SJCRH30 (cell line): ENCODE results near the gene BRD4. TPM values are rescaled to one million over a fixed set of nuclear protein-coding genes. Genes with fewer than 3 reads are reported as not detected.

Experiments used
- DNase-seq, 2 experiments: peaks; one replicate each; pipeline ENCODE4 v3.0.0-alpha.2; 2015 to 2020
- H3K27ac ChIP-seq: fragments of 250-450 bp; sonication (Bioruptor Pico); 2 replicates; pipeline ENCODE4 v1.5.1; 2020; ENCODE audit warnings: mild to moderate bottlenecking, moderate library complexity
- H3K27me3 ChIP-seq: fragments of 250-450 bp; sonication (Bioruptor Pico); 2 replicates; pipeline ENCODE4 v1.5.1; 2020; ENCODE audit warnings: mild to moderate bottlenecking, moderate library complexity
- H3K36me3 ChIP-seq: fragments of 250-450 bp; sonication (Bioruptor Pico); 2 replicates; pipeline ENCODE4 v1.5.1; 2020; ENCODE audit warnings: mild to moderate bottlenecking, moderate library complexity
- H3K4me1 ChIP-seq: fragments of 250-450 bp; sonication (Bioruptor Pico); 2 replicates; pipeline ENCODE4 v1.5.1; 2020; ENCODE audit warnings: mild to moderate bottlenecking, moderate library complexity
- H3K4me3 ChIP-seq: fragments of 250-450 bp; sonication (Bioruptor Pico); 2 replicates; pipeline ENCODE4 v1.5.1; 2020; ENCODE audit warnings: mild to moderate bottlenecking, moderate library complexity
- H3K9me3 ChIP-seq: fragments of 250-450 bp; sonication (Bioruptor Pico); replicated peaks from 2 replicates; pipeline ENCODE4 v1.5.1; 2020; ENCODE audit warnings: mild to moderate bottlenecking, moderate library complexity
- total RNA-seq: library from RNA; depleted of rRNA; stranded (reverse); fragments of >200 nt; shearing (Covaris generic); gene quantifications from 2 replicates; pipeline ENCODE4 v1.2.3, GENCODE V29; 2014

The BRD4 gene
- total RNA-seq, 1 experiment from 2014 or later: 48.6 TPM

- H3K4me3 ChIP-seq: no peak overlapping the region
- no peaks in the 10 kb centered on the region for H3K27me3 ChIP-seq
- H3K27ac ChIP-seq: no peak overlapping the region
- no peaks in the 10 kb centered on the region for H3K9me3 ChIP-seq
- no peak for DNase-seq
- H3K4me1 ChIP-seq: peaks cover 6% of the 10 kb centered on the region; the same call in 1 of the 2 replicates
- H3K36me3 ChIP-seq: no peaks in the 10 kb centered on the region
Observed at GRCh38 chr19:15220833-15221232, 111.5 kb downstream of the BRD4 start.

DNA sequence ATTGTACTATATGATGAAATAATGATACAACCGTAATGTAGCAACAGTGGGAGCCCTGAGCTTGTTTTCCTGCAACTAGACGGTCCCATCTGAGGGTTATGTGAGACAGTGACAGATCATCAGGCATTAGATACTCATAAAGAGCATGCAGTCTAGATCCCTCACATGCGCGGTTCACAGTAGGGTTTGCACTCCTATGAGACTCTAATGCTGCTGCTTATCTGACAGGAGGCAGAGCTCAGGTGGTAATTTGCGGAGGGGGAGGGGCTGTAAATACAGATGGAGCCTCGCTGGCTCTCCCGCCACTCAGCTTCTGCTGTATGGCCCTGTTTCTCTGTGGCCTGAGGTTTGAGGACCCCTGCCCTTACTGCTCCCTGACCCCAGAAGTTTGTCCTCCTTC is 113.8 kb downstream of the BRD4 start:
- Histone ChIP-seq H3K9me3 (no peaks in the 10 kb centered on the region), H3K4me1 (peaks cover 17% of the 10 kb centered on the region; the same call in 1 of the 2 replicates), H3K36me3 (no peaks in the 10 kb centered on the region), H3K27ac (no peak overlapping the region), H3K27me3 (no peaks in the 10 kb centered on the region), H3K4me3 (no peak overlapping the region)
- no peak for DNase-seq

DNA sequence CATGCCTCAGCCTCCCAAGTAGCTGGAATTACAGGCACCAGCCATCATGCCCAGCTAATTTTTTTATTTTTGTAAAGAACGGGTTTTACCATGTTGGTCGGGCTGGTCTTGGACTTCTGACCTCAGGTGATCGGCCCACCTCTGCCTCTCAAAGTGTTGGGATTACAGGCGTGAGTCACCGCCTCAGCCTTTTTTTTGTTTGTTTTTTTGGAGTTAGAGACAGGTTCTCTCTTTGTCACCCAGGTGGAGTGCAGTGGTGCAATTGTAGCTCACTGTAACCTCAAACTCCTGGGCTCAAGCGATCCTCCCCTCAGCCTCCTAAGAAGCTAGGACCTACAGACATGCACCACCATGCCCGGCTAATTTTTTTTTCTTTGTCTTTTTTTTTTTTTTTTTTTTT is 116.0 kb downstream of the BRD4 start:
- Histone ChIP-seq H3K27ac (no peak overlapping the region), H3K4me3 (no peak overlapping the region), H3K9me3 (no peaks in the 10 kb centered on the region), H3K27me3 (no peaks in the 10 kb centered on the region; the same call in 1 of the 2 replicates), H3K36me3 (no peaks in the 10 kb centered on the region), H3K4me1 (peaks cover 11% of the 10 kb centered on the region; the same call in 1 of the 2 replicates)
- DNase-seq: no peak

DNA sequence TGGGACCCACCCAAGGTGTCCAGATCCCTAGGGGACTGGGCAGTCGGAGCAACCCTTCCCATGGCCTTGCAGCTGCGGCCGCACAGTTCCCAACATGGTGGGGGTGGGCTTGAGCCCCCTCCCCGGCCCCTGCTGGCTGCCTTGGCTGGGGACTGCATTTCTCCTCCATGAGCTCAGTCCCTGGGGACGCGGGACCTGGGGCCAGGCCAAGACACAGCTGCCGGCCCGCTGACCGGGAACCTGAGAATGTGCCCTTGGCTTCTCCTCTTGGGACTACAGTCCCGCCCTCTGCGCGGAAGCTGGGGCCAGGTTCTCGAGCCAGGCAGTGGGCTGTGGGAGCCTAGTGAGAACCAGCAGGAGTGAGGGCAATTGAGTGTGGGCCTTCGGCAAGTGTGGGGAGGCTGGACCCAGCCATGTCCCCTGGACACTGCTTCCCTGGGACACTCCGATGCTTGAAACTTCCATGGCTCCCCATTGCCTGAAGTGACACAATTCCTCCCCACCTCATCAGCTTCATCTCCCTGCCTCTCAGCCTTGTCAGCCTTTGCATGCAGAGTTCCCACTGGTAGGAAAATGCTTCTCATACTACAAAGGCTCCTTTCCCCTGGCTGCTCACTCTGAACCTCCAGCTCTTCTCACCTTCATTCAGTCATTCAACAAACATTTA is 118.5 kb downstream of the BRD4 start:
- peak; percentile 88 to 91 for DNase-seq
- Histone ChIP-seq H3K4me3 (no peak overlapping the region), H3K27me3 (no peaks in the 10 kb centered on the region; the same call in 1 of the 2 replicates), H3K4me1 (peaks cover 18% of the 10 kb centered on the region), H3K27ac (no peak overlapping the region), H3K36me3 (no peaks in the 10 kb centered on the region), H3K9me3 (no peaks in the 10 kb centered on the region)

DNA sequence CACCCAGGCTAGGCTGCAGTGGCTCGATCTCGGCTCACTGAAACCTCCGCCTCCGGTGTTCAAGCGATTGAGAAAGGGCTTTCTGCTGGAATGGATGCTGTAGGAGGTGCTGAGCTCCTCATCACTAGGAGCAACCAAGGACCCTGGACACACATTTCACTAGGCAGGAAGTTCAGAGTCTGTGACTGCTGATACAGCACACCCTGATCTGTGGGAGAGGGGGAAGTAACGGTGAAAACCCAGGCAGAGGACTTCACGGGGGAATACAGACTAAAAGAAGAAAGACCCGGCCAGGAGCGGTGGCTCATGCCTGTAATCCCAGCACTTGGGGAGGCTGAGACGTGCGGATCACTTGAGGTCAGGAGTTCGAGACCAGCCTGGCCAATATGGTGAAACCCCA is 119.6 kb downstream of the BRD4 start:
- Histone ChIP-seq H3K9me3 (no peaks in the 10 kb centered on the region), H3K4me1 (peaks cover 18% of the 10 kb centered on the region), H3K4me3 (no peak overlapping the region), H3K27me3 (no peaks in the 10 kb centered on the region; the same call in 1 of the 2 replicates), H3K36me3 (no peaks in the 10 kb centered on the region), H3K27ac (no peak overlapping the region)
- DNase-seq: no peak

DNA sequence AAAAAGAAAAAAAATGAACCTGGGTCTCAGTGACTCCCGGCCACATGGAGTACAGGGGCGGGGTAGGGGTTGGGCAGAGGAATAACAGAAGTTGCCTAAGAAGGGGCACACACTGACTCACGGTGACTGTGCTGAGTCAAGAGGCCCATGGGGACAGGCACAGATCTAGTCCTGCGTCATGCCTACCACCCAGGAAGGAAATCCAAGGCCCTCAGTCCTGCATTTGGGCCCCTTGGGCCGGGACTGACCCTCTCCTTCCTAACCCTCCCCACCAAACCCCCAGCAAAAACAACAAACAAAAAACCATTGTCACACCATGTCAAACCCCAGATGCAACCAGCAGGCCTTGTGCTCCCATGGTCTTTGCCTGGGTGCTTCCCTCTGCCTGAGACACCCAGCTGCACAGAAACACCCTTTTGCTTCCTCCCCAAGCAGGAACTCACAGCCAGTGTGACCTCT is 122.0 kb downstream of the BRD4 start:
- Histone ChIP-seq H3K9me3 (no peaks in the 10 kb centered on the region), H3K27ac (no peak overlapping the region), H3K36me3 (no peaks in the 10 kb centered on the region), H3K4me1 (peaks cover 15% of the 10 kb centered on the region), H3K27me3 (no peaks in the 10 kb centered on the region; the same call in 1 of the 2 replicates), H3K4me3 (no peak overlapping the region)
- peak; percentile 49 to 52 for DNase-seq

DNA sequence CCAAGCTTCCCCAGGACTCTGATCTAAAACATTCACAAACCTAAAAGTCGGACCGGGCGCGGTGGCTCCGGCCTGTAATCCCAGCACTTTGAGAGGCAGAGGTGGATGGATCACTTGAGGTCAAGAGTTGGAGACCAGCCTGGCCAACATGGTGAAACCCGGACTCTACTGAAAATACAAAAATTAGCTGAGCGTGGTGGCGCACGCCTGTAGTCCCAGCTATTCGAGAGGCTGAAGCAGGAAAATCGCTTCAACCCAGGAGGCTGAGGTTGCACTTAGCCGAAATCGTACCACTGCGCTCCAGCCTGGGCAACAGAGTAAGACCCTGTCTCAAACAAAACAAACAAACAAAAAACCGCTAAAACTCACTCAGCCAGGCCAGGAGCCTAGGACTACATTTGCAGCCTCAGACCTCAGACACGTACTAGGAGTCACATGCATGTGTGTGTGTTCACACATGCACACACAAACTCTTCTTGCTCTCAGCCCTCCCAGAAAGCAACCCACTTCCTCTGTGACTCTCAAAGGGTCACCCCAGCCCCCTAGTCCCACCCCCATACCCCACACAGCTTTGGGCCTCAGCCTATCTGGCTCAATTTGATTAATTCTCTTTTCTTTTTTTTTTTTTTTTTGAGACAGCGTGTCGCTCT is 130.8 kb downstream of the BRD4 start:
- peaks cover 18% of the 10 kb centered on the region for H3K4me1 ChIP-seq
- no peak for DNase-seq
- no peak overlapping the region for H3K27ac ChIP-seq
- no peaks in the 10 kb centered on the region for H3K9me3 ChIP-seq
- peak overlapping the region; percentile 86 for H3K4me3 ChIP-seq
- no peaks in the 10 kb centered on the region for H3K27me3 ChIP-seq
- no peaks in the 10 kb centered on the region; the same call in 1 of the 2 replicates for H3K36me3 ChIP-seq

GRCh38 chr19:15200553-15201364 is 131.6 kb downstream of the BRD4 start, which contains the start of gene NOTCH3:
Gene NOTCH3, minus strand, starts transcription at chr19:15200995. Its CDS starts 90 bp downstream, at chr19:15200905.
- peak; percentile 51 to 65 for DNase-seq
- Histone ChIP-seq H3K27ac (peak within 1 kb of the TSS; percentile 56), H3K27me3 (no peaks in the 10 kb centered on the region), H3K36me3 (no peaks in the 10 kb centered on the region; the same call in 1 of the 2 replicates), H3K4me1 (peaks cover 18% of the 10 kb centered on the region), H3K9me3 (no peaks in the 10 kb centered on the region), H3K4me3 (peak within 1 kb of the TSS; percentile 86)

DNA sequence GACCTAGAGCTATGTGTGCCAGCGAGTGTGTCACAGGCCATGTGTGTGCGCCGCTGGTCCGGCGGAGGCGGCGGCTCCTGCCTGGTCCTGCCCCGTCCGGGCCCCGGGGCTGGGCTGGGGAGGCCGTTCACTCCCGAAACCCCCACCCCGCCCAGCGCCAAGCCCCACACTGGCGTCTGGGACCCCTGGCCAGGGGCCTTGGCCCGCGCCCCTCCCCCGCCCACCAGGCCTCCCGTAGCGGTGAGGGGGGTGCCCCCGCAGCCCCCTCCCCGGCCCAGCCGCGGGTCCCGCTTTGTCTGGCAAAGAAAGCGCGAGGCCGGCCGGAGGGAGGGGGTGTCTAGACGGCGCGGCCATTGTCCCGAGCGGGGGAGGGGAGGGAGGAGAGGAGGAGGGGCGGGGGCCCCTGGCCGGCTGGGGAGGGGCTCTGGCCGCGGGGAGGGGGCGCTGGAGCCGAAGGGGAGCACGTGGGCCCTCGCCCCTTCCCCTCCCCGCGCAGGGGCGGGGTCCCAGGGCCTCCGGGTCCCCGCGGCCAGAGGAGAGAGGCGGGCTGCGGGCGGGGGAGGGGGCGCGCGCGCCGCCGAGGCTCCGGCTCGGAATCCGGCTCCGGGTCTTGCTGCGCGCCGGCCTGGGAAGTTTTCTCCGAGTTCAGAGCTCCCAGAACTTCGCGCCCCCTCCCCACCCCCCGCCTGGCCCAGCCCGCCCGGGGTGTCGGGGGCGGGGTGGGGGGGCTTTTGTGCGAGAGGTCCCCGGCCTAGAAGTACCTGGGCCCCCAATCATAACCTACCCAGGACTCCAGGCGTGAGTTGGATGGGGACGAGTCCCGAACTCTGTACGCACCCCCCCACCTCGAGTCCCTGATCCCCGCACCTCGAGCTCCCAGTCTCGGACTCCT is 132.4 kb downstream of the BRD4 start:
- Histone ChIP-seq H3K27ac (peak overlapping the region; percentile 56), H3K9me3 (no peaks in the 10 kb centered on the region), H3K4me1 (peaks cover 18% of the 10 kb centered on the region), H3K27me3 (no peaks in the 10 kb centered on the region), H3K4me3 (peak overlapping the region; percentile 86), H3K36me3 (no peaks in the 10 kb centered on the region; the same call in 1 of the 2 replicates)
- peak; percentile 70 to 75 for DNase-seq

DNA sequence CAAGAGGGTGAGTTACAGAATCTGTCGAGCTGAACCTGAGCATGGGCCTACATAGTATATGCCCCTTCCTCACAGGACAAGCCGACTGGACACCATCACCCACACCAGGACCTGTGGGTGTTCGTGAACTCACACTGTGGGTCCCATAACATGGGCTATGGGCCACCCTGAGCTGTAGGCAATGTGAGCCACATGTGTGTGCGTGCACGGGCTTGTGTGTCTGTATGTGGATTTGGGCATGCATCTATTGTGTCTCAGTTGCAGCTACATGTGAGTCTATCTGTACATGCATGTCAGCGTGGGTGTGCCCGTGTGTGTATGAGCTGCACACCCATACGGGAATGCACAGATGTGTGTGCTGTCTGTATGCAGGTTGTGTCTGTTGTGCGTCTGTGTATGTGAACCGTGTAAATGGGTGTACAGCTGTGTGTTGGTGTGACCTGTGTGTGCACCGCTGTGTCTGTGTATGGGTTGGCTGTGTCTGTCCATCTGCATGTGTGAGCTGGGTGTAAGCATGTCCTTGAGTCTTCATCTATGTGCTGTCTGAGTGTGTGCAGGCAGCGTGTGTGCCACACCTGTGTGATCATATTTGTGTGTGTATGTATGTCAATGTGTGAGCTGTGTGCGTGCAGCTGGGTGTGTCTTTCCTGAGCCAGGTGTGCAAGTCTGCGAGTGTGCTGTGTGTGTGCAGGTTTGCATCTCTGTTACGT is 133.2 kb downstream of the BRD4 start:
- Histone ChIP-seq H3K36me3 (no peaks in the 10 kb centered on the region; the same call in 1 of the 2 replicates), H3K27ac (no peak overlapping the region; the same call in 1 of the 2 replicates), H3K27me3 (no peaks in the 10 kb centered on the region), H3K9me3 (no peaks in the 10 kb centered on the region), H3K4me1 (peaks cover 18% of the 10 kb centered on the region), H3K4me3 (peak overlapping the region; percentile 86)
- DNase-seq: no peak

DNA sequence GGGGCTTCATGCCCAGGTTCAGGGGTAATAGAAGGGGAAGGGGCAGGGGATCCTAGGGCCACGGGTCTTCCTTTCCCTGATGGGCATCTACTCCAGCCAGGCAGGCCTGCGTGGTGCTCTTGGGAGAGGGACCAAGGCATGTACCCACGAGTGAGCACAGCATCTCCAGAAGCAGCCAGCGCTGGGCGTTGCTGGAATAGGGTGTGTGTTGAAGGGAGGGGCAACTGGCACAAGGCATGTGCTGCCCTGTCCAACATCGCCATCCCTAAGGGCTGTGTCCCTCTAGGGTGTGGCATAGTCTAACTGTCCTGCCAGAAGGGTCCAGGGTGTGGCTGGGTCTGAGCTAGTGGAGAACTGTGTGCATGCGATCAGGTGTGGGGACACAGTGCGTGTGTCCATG is 134.4 kb downstream of the BRD4 start:
- Histone ChIP-seq H3K27ac (peak overlapping the region; percentile 66), H3K4me1 (peaks cover 18% of the 10 kb centered on the region), H3K9me3 (no peaks in the 10 kb centered on the region), H3K4me3 (no peak overlapping the region), H3K27me3 (no peaks in the 10 kb centered on the region), H3K36me3 (no peaks in the 10 kb centered on the region; the same call in 1 of the 2 replicates)
- no peak for DNase-seq

DNA sequence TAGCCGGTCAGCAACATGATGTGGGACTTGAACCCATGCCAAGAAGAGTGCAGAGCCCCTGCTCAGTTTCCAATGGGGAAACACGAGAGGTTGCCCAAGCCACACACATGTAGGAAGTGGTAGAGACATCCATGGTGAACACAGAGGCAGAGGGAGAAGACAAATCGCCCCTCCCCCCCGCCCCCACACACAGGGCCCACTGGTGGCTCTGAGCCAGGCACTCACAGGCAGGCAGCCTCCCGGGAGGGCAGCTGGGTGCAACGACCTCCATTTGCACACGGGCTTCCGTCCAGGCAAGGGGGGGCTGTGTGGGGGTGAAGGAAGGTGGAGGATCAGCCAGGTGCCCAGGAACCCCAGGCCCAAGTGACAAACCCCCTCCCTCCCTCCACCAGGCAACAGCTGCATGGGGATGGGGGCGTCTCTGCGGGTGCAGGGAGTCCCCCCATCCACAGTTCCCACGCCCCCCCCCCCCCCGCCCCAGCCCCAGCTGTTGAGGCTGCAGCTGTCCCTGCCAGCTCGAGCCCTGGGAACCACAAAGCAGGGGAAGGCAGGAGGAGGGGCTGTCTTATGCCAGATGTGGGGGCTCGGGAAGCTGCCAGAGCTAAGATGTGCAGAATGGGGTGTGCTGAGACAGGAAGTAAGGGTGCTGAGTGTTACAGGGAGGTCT is 134.9 kb downstream of the BRD4 start:
- peaks cover 18% of the 10 kb centered on the region for H3K4me1 ChIP-seq
- peak; percentile 98 to 99 for DNase-seq
- H3K4me3 ChIP-seq: no peak overlapping the region
- no peaks in the 10 kb centered on the region for H3K27me3 ChIP-seq
- no peaks in the 10 kb centered on the region; the same call in 1 of the 2 replicates for H3K36me3 ChIP-seq
- no peaks in the 10 kb centered on the region for H3K9me3 ChIP-seq
- peak overlapping the region; percentile 66 for H3K27ac ChIP-seq
